Nasal cavity respiratory epithelium epithelial cell of viscerocranial mucosa (primary cell): ENCODE results near the gene NFKBIB. TPM values are rescaled to one million over a fixed set of nuclear protein-coding genes. Genes with fewer than 3 reads are reported as not detected.

Experiments
- total RNA-seq: library from RNA; depleted of rRNA; stranded (reverse); fragments of >200 nt; gene quantifications from 2 replicates; pipeline ENCODE4 v1.2.3, GENCODE V29; 2014

Gene NFKBIB, protein sequence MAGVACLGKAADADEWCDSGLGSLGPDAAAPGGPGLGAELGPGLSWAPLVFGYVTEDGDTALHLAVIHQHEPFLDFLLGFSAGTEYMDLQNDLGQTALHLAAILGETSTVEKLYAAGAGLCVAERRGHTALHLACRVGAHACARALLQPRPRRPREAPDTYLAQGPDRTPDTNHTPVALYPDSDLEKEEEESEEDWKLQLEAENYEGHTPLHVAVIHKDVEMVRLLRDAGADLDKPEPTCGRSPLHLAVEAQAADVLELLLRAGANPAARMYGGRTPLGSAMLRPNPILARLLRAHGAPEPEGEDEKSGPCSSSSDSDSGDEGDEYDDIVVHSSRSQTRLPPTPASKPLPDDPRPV
- total RNA-seq, result 22.9 and 34.5 TPM in 2 replicates

DNA sequence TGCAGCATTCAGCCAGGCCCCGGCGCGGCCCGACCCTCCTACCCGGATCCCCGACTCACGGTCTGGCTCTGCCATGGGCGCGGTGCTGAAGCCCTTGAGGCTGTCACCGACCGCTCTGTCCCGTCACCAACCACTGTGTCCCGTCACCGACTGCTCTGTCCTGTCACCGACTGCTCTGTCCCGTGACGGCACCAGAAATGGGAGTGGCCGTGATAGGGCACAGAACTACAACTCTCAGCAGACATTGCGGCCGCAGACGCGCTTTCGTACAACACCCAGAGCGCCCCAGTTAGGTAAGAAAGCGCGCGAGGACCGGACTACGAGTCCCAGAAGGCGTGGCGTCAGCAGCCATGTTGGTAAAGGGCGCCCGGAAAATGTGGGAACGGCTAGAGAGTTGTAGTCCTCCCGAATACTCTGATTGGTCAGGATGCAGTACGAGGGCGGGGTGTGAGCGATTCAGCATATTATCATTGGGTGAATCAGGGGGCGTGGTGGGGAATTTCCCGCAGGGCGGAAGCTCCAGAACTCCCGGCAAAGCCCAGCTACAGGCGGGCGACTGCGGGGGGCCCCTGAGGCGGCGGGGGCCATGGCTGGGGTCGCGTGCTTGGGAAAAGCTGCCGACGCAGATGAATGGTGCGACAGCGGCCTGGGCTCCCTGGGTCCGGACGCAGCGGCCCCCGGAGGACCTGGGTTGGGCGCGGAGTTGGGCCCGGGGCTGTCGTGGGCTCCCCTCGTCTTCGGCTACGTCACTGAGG, at the start of gene NFKBIB, which contains the start of gene SIRT2:
Gene NFKBIB, plus strand, starts transcription at position 523 of the 755 bp plus-strand sequence. Its CDS starts 64 bp downstream, at position 587.
Gene SIRT2, minus strand, starts transcription at position 172 of the 755 bp plus-strand sequence. Its CDS starts 97 bp downstream, at position 75.

DNA sequence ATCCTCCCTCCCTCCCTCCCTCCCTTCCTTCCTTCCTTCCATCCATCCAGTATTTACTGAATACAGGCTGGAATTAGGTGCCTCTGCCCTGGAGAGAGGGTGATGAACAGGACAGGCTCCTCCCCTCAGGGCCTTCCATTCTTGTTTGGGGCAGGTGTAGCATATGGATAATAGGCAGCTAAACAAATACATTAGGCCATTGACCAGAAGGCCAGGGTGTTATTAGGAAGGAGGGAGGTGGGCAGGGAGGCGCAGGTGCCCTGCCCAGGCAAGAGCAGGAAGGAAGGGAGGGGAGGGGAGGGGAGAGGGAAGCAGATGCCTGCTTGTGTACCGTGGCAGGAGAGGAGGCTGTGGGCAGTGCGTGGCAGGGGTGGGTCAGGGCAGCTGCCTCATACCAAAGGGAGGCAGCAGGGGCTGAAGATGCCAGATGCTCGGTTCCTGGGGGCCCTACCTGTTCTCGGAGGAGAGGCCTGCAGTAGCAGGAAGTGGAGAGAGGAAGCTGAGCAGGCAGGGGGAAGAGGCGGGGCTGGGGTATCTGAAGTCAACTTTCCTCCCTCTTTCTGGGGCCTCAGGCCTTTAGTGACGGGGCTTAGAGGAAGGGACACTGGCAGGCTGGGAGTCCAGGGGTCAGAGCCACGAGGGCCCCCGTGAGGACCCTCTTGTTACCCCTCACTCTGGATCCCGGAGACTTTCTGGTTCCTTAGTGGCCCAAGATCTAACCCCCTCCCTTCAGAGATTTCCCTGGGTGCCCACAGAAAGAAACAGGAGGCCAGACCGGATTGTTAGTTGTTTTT, 21.8 kb upstream of the NFKBIB start, which contains the start of gene RINL:
Gene RINL, minus strand, starts transcription at position 495 of the 794 bp plus-strand sequence. CDS start 1,533 bp downstream, outside the sequence.

DNA sequence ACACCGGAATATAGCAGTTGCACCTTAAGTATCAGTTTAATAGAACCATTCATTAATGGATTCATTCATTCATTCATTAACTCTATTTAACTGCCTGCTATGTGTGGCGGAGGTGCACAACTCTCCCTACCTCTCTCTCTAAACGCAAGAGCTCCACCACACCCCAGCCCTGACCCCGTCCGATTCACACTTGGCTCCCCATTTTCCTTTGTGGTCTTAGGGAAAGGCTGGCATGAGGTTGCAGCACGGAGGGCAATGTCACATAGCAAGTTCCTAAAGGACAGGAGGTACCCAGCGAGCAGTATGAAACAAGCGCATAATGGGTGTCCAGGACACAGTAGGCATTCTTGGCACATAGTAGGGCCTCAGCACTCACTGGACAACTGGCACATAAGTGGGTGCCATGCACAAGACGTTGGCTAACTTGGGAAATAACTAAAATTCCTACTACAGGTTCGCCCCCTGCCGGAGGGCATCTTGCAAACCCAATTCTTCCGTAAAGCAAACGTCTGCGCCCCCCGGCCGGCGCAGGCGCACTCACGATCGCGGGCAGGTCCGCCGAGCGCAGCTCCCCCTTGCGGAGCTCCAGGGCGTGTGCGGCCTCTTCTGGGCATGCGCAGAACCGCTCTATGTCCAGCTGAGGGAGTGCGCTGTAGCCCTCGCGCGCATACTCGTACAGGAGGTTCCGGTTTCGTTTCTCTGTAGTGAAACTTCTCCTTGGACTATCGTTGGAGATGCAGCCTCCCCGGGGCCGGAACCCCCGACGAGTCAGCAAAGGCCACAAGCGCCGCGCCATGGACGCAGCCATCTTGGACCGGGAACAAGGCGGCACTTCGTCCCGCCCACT, 30.4 kb downstream of the NFKBIB start, which contains the start of gene SARS2:
Gene SARS2, minus strand, starts transcription at position 835 of the 847 bp plus-strand sequence. Its CDS starts 27 bp downstream, at position 808.

DNA sequence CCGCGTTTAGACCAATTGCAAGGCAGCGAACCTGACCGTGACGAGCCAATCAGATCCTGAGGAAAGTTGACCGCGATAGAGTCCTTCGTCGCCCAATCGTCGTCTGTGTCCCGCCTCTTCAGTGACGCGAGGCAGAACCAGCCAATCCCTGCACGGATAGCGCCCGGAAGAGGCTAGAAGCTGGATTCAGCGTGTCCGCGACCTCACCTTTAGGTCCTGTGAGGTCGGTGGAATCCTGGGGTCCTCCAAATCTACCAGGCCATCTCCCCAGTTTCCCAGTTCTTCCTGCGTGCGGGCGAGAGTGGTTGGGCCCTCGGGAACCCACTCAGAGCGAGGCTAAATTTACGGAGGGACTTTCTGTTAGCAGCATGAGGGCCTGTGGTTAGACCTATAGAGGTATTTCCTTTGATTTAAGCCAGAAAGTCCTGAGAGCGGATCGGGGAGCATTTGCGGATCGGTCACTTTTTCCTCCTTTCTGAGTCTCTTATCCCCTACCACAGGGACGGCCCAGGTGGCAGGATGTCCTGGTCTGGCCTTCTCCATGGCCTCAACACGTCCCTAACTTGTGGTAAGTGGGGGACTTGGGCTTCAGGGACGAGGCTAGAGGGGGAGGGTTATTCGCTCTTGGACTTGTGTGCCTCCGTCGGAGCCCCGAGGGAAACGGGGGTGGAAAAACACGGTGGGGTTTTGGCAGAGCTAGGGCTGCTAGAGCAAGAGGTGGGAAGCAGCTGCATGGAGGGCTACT, 31.2 kb downstream of the NFKBIB start, which contains the start of gene MRPS12:
Gene MRPS12, plus strand, starts transcription at position 169 of the 745 bp plus-strand sequence. Its CDS starts 351 bp downstream, at position 520.

Other genes starting within 250 kb of the NFKBIB start
- gene CAPN12, start 155.5 kb upstream of the NFKBIB start, total RNA-seq, result 2.3 and 3.1 TPM in 2 replicates
- gene LGALS7, start 126.5 kb upstream of the NFKBIB start, total RNA-seq, result 12.6 and 32.1 TPM in 2 replicates
- 263 and 754 TPM in 2 replicates for gene LGALS7B, start 110.8 kb upstream of the NFKBIB start, total RNA-seq
- 0.14 TPM in 1 of 2 replicates, not detected in the other for gene LGALS4, start 87.0 kb upstream of the NFKBIB start, total RNA-seq
- gene ECH1, start 68.2 kb upstream of the NFKBIB start, total RNA-seq, result 62.2 and 94.8 TPM in 2 replicates
- gene HNRNPL, start 50.0 kb upstream of the NFKBIB start, total RNA-seq, result 160 and 186 TPM in 2 replicates
- gene RINL, start 21.7 kb upstream of the NFKBIB start, total RNA-seq, result 10.5 and 20.8 TPM in 2 replicates
- 46.8 and 52.8 TPM in 2 replicates for gene SIRT2, start 351 bp upstream of the NFKBIB start, total RNA-seq
- not detected in 2 replicates for gene CCER2, start 12.2 kb downstream of the NFKBIB start, total RNA-seq
- gene SARS2, start 30.8 kb downstream of the NFKBIB start, total RNA-seq, result 9.6 and 11.0 TPM in 2 replicates
- gene MRPS12, start 31.0 kb downstream of the NFKBIB start, total RNA-seq, result 48.6 and 86.1 TPM in 2 replicates
- gene FBXO17, start 75.8 kb downstream of the NFKBIB start, total RNA-seq, result 12.3 and 16.2 TPM in 2 replicates
- 4.6 and 7.2 TPM in 2 replicates for gene FBXO27, start 132.6 kb downstream of the NFKBIB start, total RNA-seq
- gene ACP7, start 184.4 kb downstream of the NFKBIB start, total RNA-seq, result 1.1 and 2.1 TPM in 2 replicates
- 4.1 and 17.2 TPM in 2 replicates for gene PAK4, start 225.8 kb downstream of the NFKBIB start, total RNA-seq